ENCODE results near the gene ZNF613.

Gene ZNF613

DNA sequence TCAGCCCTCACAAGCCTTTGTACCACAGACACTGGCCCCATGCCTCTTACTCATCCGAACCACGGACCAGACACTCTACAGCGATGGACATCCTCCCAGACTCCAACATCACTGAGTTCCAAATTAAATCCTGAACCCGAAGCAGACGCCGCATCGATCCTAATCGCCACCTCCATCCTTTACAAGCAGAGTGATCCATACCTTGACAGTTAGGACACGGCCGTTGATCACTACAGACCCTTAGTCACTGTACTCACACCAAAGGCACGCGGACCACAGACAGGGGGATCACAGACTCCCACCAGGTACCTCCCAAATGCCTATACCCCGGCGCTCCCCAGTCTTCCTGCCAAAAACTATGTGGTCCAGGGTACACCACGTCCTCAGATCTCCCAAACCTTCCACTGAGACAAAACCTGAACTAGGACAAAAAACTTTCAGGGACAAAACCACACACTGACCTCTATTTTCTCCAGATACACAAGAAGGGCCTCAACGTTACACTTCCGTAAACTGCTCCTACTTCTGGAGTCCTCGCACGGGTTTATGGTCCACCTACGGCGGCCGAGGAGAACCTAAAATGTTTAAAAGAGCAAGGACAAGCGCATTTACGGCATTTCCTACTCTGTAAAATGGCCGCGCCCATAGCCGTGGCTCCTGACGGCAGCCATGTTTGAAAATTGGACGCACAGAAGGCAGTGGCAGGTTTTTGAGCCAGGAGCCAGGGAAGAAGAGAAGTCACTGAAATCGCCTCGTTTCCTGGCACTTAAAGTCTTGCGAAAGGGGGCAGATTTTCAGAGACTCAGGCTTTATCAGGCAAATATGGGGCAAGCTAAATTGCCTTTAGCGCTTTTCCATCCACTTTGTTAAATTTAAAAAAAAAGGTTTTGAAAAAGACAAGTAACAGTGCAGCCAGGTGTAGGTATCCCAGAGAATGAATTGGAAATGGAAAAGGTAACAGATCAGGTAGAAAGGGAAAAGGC, 59.3 kb downstream of the ZNF613 start, which contains the start of gene ZNF350:
ZNF350 (minus strand) TSS at position 532 of the 983 bp plus-strand sequence. CDS start 12,480 bp downstream, outside the sequence.
- in situ Hi-C loops (cut with HindIII; ENCODE audit: low pct_ligation_motif_present, low pct_unique_long_range_greater_than_20kb, low sequenced_read_pairs) = no loop called here
- DNase-seq = peak; percentile 87

DNA sequence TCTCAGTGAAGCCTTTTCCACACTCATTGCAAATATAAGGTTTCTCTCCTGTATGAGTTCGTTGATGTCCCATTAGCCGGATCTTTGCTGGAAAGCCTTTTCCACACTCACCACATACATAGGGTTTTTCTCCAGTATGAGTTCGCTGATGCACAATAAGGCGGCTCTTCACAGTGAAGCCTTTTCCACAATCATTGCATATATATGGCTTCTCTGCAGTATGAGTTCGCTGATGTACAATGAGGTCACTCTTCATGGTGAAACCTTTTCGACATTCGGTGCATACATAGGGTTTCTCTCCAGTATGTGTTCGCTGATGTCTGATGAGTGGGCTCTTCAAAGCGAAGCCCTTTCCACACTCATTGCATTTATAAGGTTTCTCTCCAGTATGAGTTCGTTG, 66.2 kb downstream of the ZNF613 start:
- in situ Hi-C loops (cut with HindIII; ENCODE audit: low pct_ligation_motif_present, low pct_unique_long_range_greater_than_20kb, low sequenced_read_pairs) = no loop called here
- no peak for DNase-seq

DNA sequence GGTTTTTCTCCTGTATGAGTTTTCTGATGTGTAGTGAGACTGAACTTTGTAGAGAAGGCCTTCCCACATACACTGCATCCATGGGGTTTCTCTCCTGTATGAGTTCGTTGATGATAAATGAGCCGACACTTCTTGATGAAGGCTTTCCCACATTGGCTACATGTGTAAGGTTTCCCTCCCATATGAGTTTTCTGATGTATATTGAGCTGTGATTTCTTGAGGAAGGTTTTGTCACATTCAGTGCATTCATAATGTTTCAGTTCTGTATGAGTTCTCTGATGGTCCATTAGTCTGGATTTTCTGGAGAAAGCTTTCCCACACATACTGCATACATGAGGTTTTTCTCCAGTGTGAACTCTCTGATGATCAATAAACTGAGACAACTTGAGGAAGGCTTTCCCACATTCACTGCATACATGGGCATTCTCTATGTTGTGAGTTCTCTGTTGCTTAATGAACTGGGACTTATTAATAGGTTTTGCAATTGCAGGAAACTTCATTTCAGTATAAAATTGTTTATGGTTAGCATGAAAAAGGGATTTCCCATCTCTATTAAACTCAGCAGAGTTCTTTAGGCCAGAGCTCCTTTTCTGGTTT, 66.9 kb downstream of the ZNF613 start:
- in situ Hi-C loops (cut with HindIII; ENCODE audit: low pct_ligation_motif_present, low pct_unique_long_range_greater_than_20kb, low sequenced_read_pairs) = no loop called here
- no peak for DNase-seq

Measured in ACHN (cell line).